GM12878 (cell line): Measurements from ENCODE around the gene NAALADL2. TPM values are rescaled to one million over a fixed set of nuclear protein-coding genes. Genes with fewer than 3 reads are reported as not detected.

Experiments
- ATAC-seq: fragments of 200-7000 bp; cut with Tn5 transposase; 3 replicates; pipeline ENCODE4 v1.9.1; 2020; ENCODE audit warnings: mild to moderate bottlenecking, moderate library complexity
- BruUV-seq: library from RNA; stranded (reverse); fragments of 400-500 nt; replicated peaks from 2 replicates; lab custom pipeline; 2021; lab: Mats Ljungman, UMichigan
- CTCF ChIA-PET: fragments of 300-600 bp; sonication (Branson Sonifier 250); formaldehyde crosslinking; extraction: SDS; loops from one replicate; lab custom pipeline; 2021; ENCODE audit warnings: inconsistent platforms; lab: Yijun Ruan, JAX
- POLR2A ChIA-PET: fragments of 350-600 bp; formaldehyde crosslinking; extraction: SDS; loops from one replicate; lab custom pipeline; 2021; ENCODE audit warnings: inconsistent platforms; lab: Charles Lee
- RAD21 ChIA-PET: fragments of 300-600 bp; sonication (Branson Sonifier 250); formaldehyde crosslinking; loops from one replicate; lab custom pipeline; 2023; ENCODE audit warnings: antibody characterized with exemption; ENCODE audit not compliant: unreplicated experiment; lab: Charles Lee
- SMC1A ChIA-PET: fragments of 300-600 bp; sonication (Branson Sonifier 250); formaldehyde crosslinking; loops from one replicate; lab custom pipeline; 2023; ENCODE audit not compliant: unreplicated experiment, uncharacterized antibody; lab: Charles Lee
- DNase-seq: peaks from one replicate; pipeline ENCODE4 v3.0.0-alpha.2; 2011; ENCODE audit warnings: low read depth, low spot score
- FAIRE-seq: peaks from 3 replicates; lab custom pipeline; 2011; peaks lifted over from hg19 to GRCh38; lab: Jason Lieb, UNC
- H2AFZ ChIP-seq: 2 replicates; pipeline ENCODE4 v1.6.0; 2011; ENCODE audit warnings: low read depth, low read length, control low read depth; ENCODE audit not compliant: control insufficient read depth
- H3K27ac ChIP-seq: 2 replicates; pipeline ENCODE4 v1.5.1; 2011; ENCODE audit warnings: control low read depth; ENCODE audit not compliant: control insufficient read depth, insufficient read depth
- H3K27me3 ChIP-seq, 2 experiments: replicated peaks in 1 of 2; 2 replicates each; pipeline versions ENCODE4 v1.6.0 to v1.6.1; 2011; ENCODE audit warnings: low read length in 1 of 2; ENCODE audit not compliant: control insufficient read depth in 2 of 2, insufficient read depth in 2 of 2
- H3K36me3 ChIP-seq, 2 experiments: 2 replicates each; pipeline ENCODE4 v1.5.1; 2011; ENCODE audit warnings: low read length in 1 of 2; ENCODE audit not compliant: control insufficient read depth in 2 of 2, insufficient read depth in 2 of 2
- H3K4me1 ChIP-seq: 2 replicates; pipeline ENCODE4 v1.6.1; 2011; ENCODE audit warnings: mild to moderate bottlenecking, low read length, moderate library complexity, mixed read lengths; ENCODE audit not compliant: control insufficient read depth, insufficient read depth
- H3K4me2 ChIP-seq: 2 replicates; pipeline ENCODE4 v1.6.0; 2011; ENCODE audit warnings: control low read depth; ENCODE audit not compliant: control insufficient read depth, insufficient read depth
- H3K4me3 ChIP-seq: fragments of 200-600 bp; sonication (generic); 2 replicates; pipeline ENCODE4 v1.5.1; 2016
- H3K79me2 ChIP-seq: 2 replicates; pipeline ENCODE4 v1.6.0; 2011; ENCODE audit warnings: low read length; ENCODE audit not compliant: control insufficient read depth, insufficient read depth
- H3K9ac ChIP-seq: 2 replicates; pipeline ENCODE4 v1.8.0; 2011; ENCODE audit warnings: low read length, control low read depth, mixed read lengths; ENCODE audit not compliant: control insufficient read depth, insufficient read depth
- H3K9me3 ChIP-seq: replicated peaks from 3 replicates; pipeline ENCODE4 v1.5.1; 2011; ENCODE audit warnings: mild to moderate bottlenecking, low read length; ENCODE audit not compliant: control insufficient read depth, insufficient read depth
- H4K20me1 ChIP-seq: 2 replicates; pipeline ENCODE4 v1.6.0; 2011; ENCODE audit not compliant: control insufficient read depth, insufficient read depth
- ATF2 ChIP-seq: IDR thresholded peaks from 2 replicates; pipeline ENCODE4 v1.6.1; 2012; ENCODE audit warnings: low read length, inconsistent platforms
- EED ChIP-seq: sonication (generic); IDR thresholded peaks from 2 replicates; pipeline ENCODE4 v1.6.1; 2016; ENCODE audit warnings: antibody characterized with exemption, low read depth
- FOXM1 ChIP-seq: IDR thresholded peaks from 2 replicates; pipeline ENCODE4 v1.6.1; 2012; ENCODE audit warnings: low read depth, mild to moderate bottlenecking, inconsistent platforms, low read length, moderate library complexity
- NFYA ChIP-seq: IDR thresholded peaks from 2 replicates; pipeline ENCODE4 v1.6.1; 2011; ENCODE audit warnings: low read depth, mild to moderate bottlenecking, low read length, improper control_type of control experiment, borderline replicate concordance
- SMAD5 ChIP-seq: IDR thresholded peaks from 2 replicates; pipeline ENCODE4 v1.6.1; 2016; ENCODE audit warnings: antibody characterized with exemption, low read depth
- SREBF2 ChIP-seq: IDR thresholded peaks from 2 replicates; pipeline ENCODE4 v1.6.1; 2012; ENCODE audit warnings: mild to moderate bottlenecking, low read length
- SUZ12 ChIP-seq: fragments of 200-600 bp; sonication (generic); IDR thresholded peaks from one replicate; pipeline ENCODE4 v1.6.1; 2018; ENCODE audit warnings: antibody characterized with exemption, mild to moderate bottlenecking; ENCODE audit not compliant: unreplicated experiment
- TBL1XR1 ChIP-seq: IDR thresholded peaks from 2 replicates; pipeline ENCODE4 v1.6.1; 2012; ENCODE audit warnings: low read depth, low read length, improper control_type of control experiment
- ZNF384 ChIP-seq: IDR thresholded peaks from 2 replicates; pipeline ENCODE4 v1.6.1; 2012; ENCODE audit warnings: low read depth, mild to moderate bottlenecking, low read length, improper control_type of control experiment, borderline replicate concordance
- WGBS: methylation state at CpG from one replicate; pipeline ENCODE4 v1.1.6; 2016; ENCODE audit warnings: low lambda C conversion rate; ENCODE audit not compliant: insufficient replicate concordance, insufficient coverage; ENCODE audit errors: missing lambda C conversion rate; 5-methylcytosine and 5-hydroxymethylcytosine counted together
- in situ Hi-C: fragments of 300-500 bp; cut with MboI; formaldehyde crosslinking; loops from 9 replicates; pipeline ENCODE4 v1.14.3; 2018; ENCODE audit warnings: mixed read lengths
- intact Hi-C: fragments of 100-400 bp; cut with micrococcal nuclease; formaldehyde crosslinking; loops from one replicate; pipeline ENCODE4 v1.14.2; 2022; ENCODE audit not compliant: unreplicated experiment
- polyA plus RNA-seq, 11 experiments: library from polyadenylated mRNA; depleted of rRNA in 4 of 11; unstranded in 6 of 11; stranded (reverse) in 5 of 11; fragments of >200 nt; fragmentation: Nextera tagmentation in 4 of 11; fragmentation: Illumina TruSeq in 1 of 11; extraction: Ambion mirVana in 4 of 11; extraction: Trizol in 1 of 11; gene quantifications; 1 replicate in 1 of 11; 2 replicates in 10 of 11; pipeline versions ENCODE4 v1.2.1 to v1.2.3, GENCODE V29; 2011 to 2016; ENCODE audit warnings: inconsistent platforms in 2 of 11, missing spikeins in 2 of 11, low read depth in 1 of 11
- total RNA-seq, 4 experiments: library from RNA; depleted of rRNA in 3 of 4; stranded (reverse); fragments of >200 nt in 3 of 4; fragmentation: Illumina TruSeq in 1 of 4; extraction: Trizol in 1 of 4; gene quantifications; 2 replicates each; pipeline versions ENCODE4 v1.2.1 to v1.2.3, GENCODE V29; 2013 to 2021
- TF ChIP-seq, protein P1 (sequence below): fragments of 150-350 bp; IDR thresholded peaks from 2 replicates; pipeline ENCODE4 v1.6.1; 2014; ENCODE audit warnings: mild to moderate bottlenecking, low read depth, low read length

Gene NAALADL2
- total and polyA plus RNA-seq, 10 of the 15 experiments (the other 5 are each of a cell fraction or from before 2014, with no cell fraction given) = 0.06 to 10.8 (median 0.46) TPM

DNA sequence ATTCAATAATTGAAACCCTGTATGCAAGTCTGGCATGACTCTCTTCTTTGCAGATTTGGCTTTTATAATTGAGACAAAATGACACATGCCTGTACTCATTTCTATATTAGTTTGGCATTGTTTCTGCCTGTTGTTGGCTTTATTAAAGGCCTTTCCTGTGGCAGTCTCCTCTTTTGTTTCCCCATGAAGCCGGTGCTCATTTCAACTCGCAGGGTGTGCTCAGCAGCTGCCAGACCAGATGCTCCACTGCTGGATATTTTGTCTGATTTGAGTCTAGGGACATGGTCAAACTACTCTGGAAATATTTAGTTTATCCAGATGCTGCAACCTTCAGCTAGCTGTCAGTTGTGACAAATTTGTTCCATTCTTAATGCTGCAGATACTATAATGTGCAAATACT lies 445.3 kb downstream of the NAALADL2 start:
- in situ Hi-C loops (no loop called here), intact Hi-C loops (no loop called here)
- ATAC-seq = peak; percentile 31; the same call in 2 of the 3 replicates
- WGBS = 100% methylated on average over 2 of the region's 2 CpGs
- Histone ChIP-seq H3K27ac (no peak overlapping the region), H3K79me2 (no peaks in the 10 kb centered on the region), H3K4me3 (no peak overlapping the region), H3K9ac (no peak overlapping the region), H3K4me1 (no peaks in the 10 kb centered on the region), H3K4me2 (no peak overlapping the region), H4K20me1 (no peaks in the 10 kb centered on the region), H2AFZ (no peak overlapping the region), H3K36me3 (no peaks in the 10 kb centered on the region), H3K9me3 (no peaks in the 10 kb centered on the region), H3K27me3 (no peaks in the 10 kb centered on the region)
- no peak for FAIRE-seq
- POLR2A ChIA-PET = interaction anchor here (1.0 to 1.3 kb wide), 4 partner anchors 10 to 49 kb away, joined by 3 to 4 read pairs (median 3); no protein-coding TSS in a partner anchor
- DNase-seq = no peak
- BruUV-seq = no TSS peak
- SMC1A ChIA-PET = interaction anchor here (1.0 to 2.7 kb wide), 12 partner anchors 10 to 54 kb away, joined by 3 to 18 read pairs (median 4); no protein-coding TSS in a partner anchor
- CTCF ChIA-PET = interaction anchor here (0.5 to 1.6 kb wide), 5 partner anchors 15 to 147 kb away, joined by 3 to 5 read pairs (median 4); no protein-coding TSS in a partner anchor
- RAD21 ChIA-PET = interaction anchor here (1.0 to 2.4 kb wide), 7 partner anchors 9 to 49 kb away, joined by 3 to 17 read pairs (median 3); no protein-coding TSS in a partner anchor
- TF ChIP-seq TBL1XR1 (no peak), NFYA (no peak), SMAD5 (no peak), SUZ12 (no peak), ATF2 (no peak), ZNF384 (no peak), EED (no peak), SREBF2 (no peak), FOXM1 (no peak)
- TF ChIP-seq, protein P1, sequence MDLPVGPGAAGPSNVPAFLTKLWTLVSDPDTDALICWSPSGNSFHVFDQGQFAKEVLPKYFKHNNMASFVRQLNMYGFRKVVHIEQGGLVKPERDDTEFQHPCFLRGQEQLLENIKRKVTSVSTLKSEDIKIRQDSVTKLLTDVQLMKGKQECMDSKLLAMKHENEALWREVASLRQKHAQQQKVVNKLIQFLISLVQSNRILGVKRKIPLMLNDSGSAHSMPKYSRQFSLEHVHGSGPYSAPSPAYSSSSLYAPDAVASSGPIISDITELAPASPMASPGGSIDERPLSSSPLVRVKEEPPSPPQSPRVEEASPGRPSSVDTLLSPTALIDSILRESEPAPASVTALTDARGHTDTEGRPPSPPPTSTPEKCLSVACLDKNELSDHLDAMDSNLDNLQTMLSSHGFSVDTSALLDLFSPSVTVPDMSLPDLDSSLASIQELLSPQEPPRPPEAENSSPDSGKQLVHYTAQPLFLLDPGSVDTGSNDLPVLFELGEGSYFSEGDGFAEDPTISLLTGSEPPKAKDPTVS = no peak
- TF ChIP-seq, all 136 proteins: peak for 0
